ENCODE results near the gene MYMX.

The MYMX gene

GRCh38 chr6:44214307-44214706 lies 2.4 kb upstream of the MYMX start:
- Histone ChIP-seq H3K36me3 (ENCODE audit: control insufficient read depth, insufficient read depth, low read length) (no peaks in the 10 kb centered on the region), H3K4me1 (ENCODE audit: control insufficient read depth, insufficient read depth, low read length) (peaks cover 19% of the 10 kb centered on the region), H3K27ac (ENCODE audit: low read depth, low read length) (no peak overlapping the region)

GRCh38 chr6:44217332-44218143 lies 812 bp downstream of the MYMX start:
- Histone ChIP-seq H3K4me1 (ENCODE audit: control insufficient read depth, insufficient read depth, low read length) (peaks cover 35% of the 10 kb centered on the region), H3K9ac (ENCODE audit: low read length) (no peak overlapping the region), H3K27me3 (ENCODE audit: control insufficient read depth, insufficient read depth, low read length) (no peaks in the 10 kb centered on the region), H3K27ac (ENCODE audit: low read depth, low read length) (peak overlapping the region; percentile 85), H3K4me3 (ENCODE audit: low read length) (no peak overlapping the region), H3K36me3 (ENCODE audit: control insufficient read depth, insufficient read depth, low read length) (no peaks in the 10 kb centered on the region)

More at GRCh38 chr6:44214307-44214706, 2.4 kb upstream of the MYMX start:
- no peak overlapping the region for H3K9ac ChIP-seq (ENCODE audit: low read length)
- H3K27me3 ChIP-seq (ENCODE audit: control insufficient read depth, insufficient read depth, low read length), result no peaks in the 10 kb centered on the region
- H3K4me3 ChIP-seq (ENCODE audit: low read length), result no peak overlapping the region

GRCh38 chr6:44219053-44219814 lies 2.5 kb downstream of the MYMX start:
- no peaks in the 10 kb centered on the region for H3K27me3 ChIP-seq (ENCODE audit: control insufficient read depth, insufficient read depth, low read length)
- peak overlapping the region; percentile 69 for H3K4me3 ChIP-seq (ENCODE audit: low read length)
- peak overlapping the region; percentile 81 for H3K27ac ChIP-seq (ENCODE audit: low read depth, low read length)
- peaks cover 40% of the 10 kb centered on the region for H3K4me1 ChIP-seq (ENCODE audit: control insufficient read depth, insufficient read depth, low read length)
- H3K36me3 ChIP-seq (ENCODE audit: control insufficient read depth, insufficient read depth, low read length), result no peaks in the 10 kb centered on the region
- H3K9ac ChIP-seq (ENCODE audit: low read length), result peak overlapping the region; percentile 67

- H3K9ac ChIP-seq (ENCODE audit: low read length), result peak overlapping the region; percentile 64
- H3K27ac ChIP-seq (ENCODE audit: low read depth, low read length), result peak overlapping the region; percentile 81
- no peaks in the 10 kb centered on the region for H3K36me3 ChIP-seq (ENCODE audit: control insufficient read depth, insufficient read depth, low read length)
- no peaks in the 10 kb centered on the region for H3K27me3 ChIP-seq (ENCODE audit: control insufficient read depth, insufficient read depth, low read length)
- H3K4me3 ChIP-seq (ENCODE audit: low read length), result peak overlapping the region; percentile 69
- peaks cover 47% of the 10 kb centered on the region for H3K4me1 ChIP-seq (ENCODE audit: control insufficient read depth, insufficient read depth, low read length)
These were observed 3.4 kb downstream of the MYMX start for GRCh38 chr6:44219815-44220784.

- Histone ChIP-seq H3K27me3 (ENCODE audit: control insufficient read depth, insufficient read depth, low read length) (no peaks in the 10 kb centered on the region), H3K27ac (ENCODE audit: low read depth, low read length) (peak overlapping the region; percentile 90), H3K4me3 (ENCODE audit: low read length) (no peak overlapping the region), H3K4me1 (ENCODE audit: control insufficient read depth, insufficient read depth, low read length) (peaks cover 52% of the 10 kb centered on the region), H3K36me3 (ENCODE audit: control insufficient read depth, insufficient read depth, low read length) (no peaks in the 10 kb centered on the region), H3K9ac (ENCODE audit: low read length) (no peak overlapping the region)
These were observed 4.2 kb downstream of the MYMX start for GRCh38 chr6:44220913-44221290.

- H3K27me3 ChIP-seq (ENCODE audit: control insufficient read depth, insufficient read depth, low read length), result no peaks in the 10 kb centered on the region
- peak overlapping the region; percentile 17 for H3K4me3 ChIP-seq (ENCODE audit: low read length)
- peak overlapping the region; percentile 90 for H3K27ac ChIP-seq (ENCODE audit: low read depth, low read length)
- H3K9ac ChIP-seq (ENCODE audit: low read length), result no peak overlapping the region
- no peaks in the 10 kb centered on the region for H3K36me3 ChIP-seq (ENCODE audit: control insufficient read depth, insufficient read depth, low read length)
- H3K4me1 ChIP-seq (ENCODE audit: control insufficient read depth, insufficient read depth, low read length), result peaks cover 57% of the 10 kb centered on the region
These were observed 4.7 kb downstream of the MYMX start for GRCh38 chr6:44221291-44221960.

- Histone ChIP-seq H3K4me1 (ENCODE audit: control insufficient read depth, insufficient read depth, low read length) (peaks cover 56% of the 10 kb centered on the region), H3K27ac (ENCODE audit: low read depth, low read length) (peak overlapping the region; percentile 90), H3K36me3 (ENCODE audit: control insufficient read depth, insufficient read depth, low read length) (no peaks in the 10 kb centered on the region), H3K4me3 (ENCODE audit: low read length) (peak overlapping the region; percentile 17), H3K9ac (ENCODE audit: low read length) (no peak overlapping the region), H3K27me3 (ENCODE audit: control insufficient read depth, insufficient read depth, low read length) (no peaks in the 10 kb centered on the region)
These were observed 5.2 kb downstream of the MYMX start for GRCh38 chr6:44221961-44222335.

- no peak overlapping the region for H3K9ac ChIP-seq (ENCODE audit: low read length)
These were observed 6.0 kb downstream of the MYMX start for GRCh38 chr6:44222486-44223318.

GRCh38 chr6:44223319-44224028 lies 6.7 kb downstream of the MYMX start, which contains the start of gene SLC29A1:
TSS of gene SLC29A1 (plus strand) at chr6:44223595. CDS start at chr6:44227314, 3,719 bp downstream.
- Histone ChIP-seq H3K4me1 (ENCODE audit: control insufficient read depth, insufficient read depth, low read length) (peaks cover 57% of the 10 kb centered on the region), H3K4me3 (ENCODE audit: low read length) (peak within 1 kb of the TSS; percentile 75), H3K27me3 (ENCODE audit: control insufficient read depth, insufficient read depth, low read length) (no peaks in the 10 kb centered on the region), H3K27ac (ENCODE audit: low read depth, low read length) (peak within 1 kb of the TSS; percentile 84), H3K9ac (ENCODE audit: low read length) (peak within 1 kb of the TSS; percentile 46), H3K36me3 (ENCODE audit: control insufficient read depth, insufficient read depth, low read length) (no peaks in the 10 kb centered on the region)

More at GRCh38 chr6:44222486-44223318, 6.0 kb downstream of the MYMX start:
- peak overlapping the region; percentile 84 for H3K27ac ChIP-seq (ENCODE audit: low read depth, low read length)
- no peaks in the 10 kb centered on the region for H3K36me3 ChIP-seq (ENCODE audit: control insufficient read depth, insufficient read depth, low read length)
- no peaks in the 10 kb centered on the region for H3K27me3 ChIP-seq (ENCODE audit: control insufficient read depth, insufficient read depth, low read length)
- peaks cover 56% of the 10 kb centered on the region for H3K4me1 ChIP-seq (ENCODE audit: control insufficient read depth, insufficient read depth, low read length)
- peak overlapping the region; percentile 75 for H3K4me3 ChIP-seq (ENCODE audit: low read length)

GRCh38 chr6:44224029-44224964 lies 7.6 kb downstream of the MYMX start:
- H3K4me3 ChIP-seq (ENCODE audit: low read length), result peak overlapping the region; percentile 75
- H3K27me3 ChIP-seq (ENCODE audit: control insufficient read depth, insufficient read depth, low read length), result no peaks in the 10 kb centered on the region
- peak overlapping the region; percentile 84 for H3K27ac ChIP-seq (ENCODE audit: low read depth, low read length)
- H3K4me1 ChIP-seq (ENCODE audit: control insufficient read depth, insufficient read depth, low read length), result peaks cover 64% of the 10 kb centered on the region
- H3K9ac ChIP-seq (ENCODE audit: low read length), result peak overlapping the region; percentile 42
- no peaks in the 10 kb centered on the region for H3K36me3 ChIP-seq (ENCODE audit: control insufficient read depth, insufficient read depth, low read length)

Data from rectal smooth muscle tissue (tissue), 1 donor.